Psoas muscle (tissue), 8 donors: Measurements from ENCODE around the gene PPFIBP2. TPM values are rescaled to one million over a fixed set of nuclear protein-coding genes. Genes with fewer than 3 reads are reported as not detected.

Experiments
- ATAC-seq, 4 donors: fragments of 200-7000 bp; cut with Tn5 transposase; one replicate each; pipeline ENCODE4 v1.9.1; 2020; ENCODE audit warnings: moderate library complexity in 3 of 4, mild to moderate bottlenecking in 2 of 4
- DNase-seq, 2 donors: peaks; one replicate each; pipeline ENCODE4 v3.0.0-alpha.2; 2020
- H3K27ac ChIP-seq: fragments of 200-600 bp; one replicate; pipeline ENCODE4 v1.8.0; 2022
- H3K27me3 ChIP-seq, 3 donors: fragments of 200-600 bp in 1 of 3; one replicate each; pipeline versions ENCODE4 v1.6.1 to v1.8.0; 2013 to 2022; ENCODE audit warnings: low read length in 2 of 3, mild to moderate bottlenecking in 2 of 3, moderate library complexity in 1 of 3; ENCODE audit not compliant: insufficient read depth in 3 of 3
- H3K36me3 ChIP-seq, 2 donors: fragments of 200-600 bp in 1 of 2; one replicate each; pipeline versions ENCODE4 v1.6.1 to v1.8.0; 2013 to 2022; ENCODE audit warnings: low read depth in 1 of 2, mild to moderate bottlenecking in 1 of 2, moderate library complexity in 1 of 2; ENCODE audit not compliant: insufficient read depth in 1 of 2
- H3K4me1 ChIP-seq: fragments of 200-600 bp; one replicate; pipeline ENCODE4 v1.8.0; 2022
- H3K4me3 ChIP-seq: fragments of 200-600 bp; one replicate; pipeline ENCODE4 v1.8.0; 2022; ENCODE audit warnings: mild to moderate bottlenecking
- H3K9me3 ChIP-seq: fragments of 200-600 bp; one replicate; pipeline ENCODE4 v1.8.0; 2022
- WGBS, 3 donors: extraction: QIAGEN DNeasy Blood & Tissue Kit; methylation state at CpG; one replicate each; pipeline versions ENCODE4 v1.1.6 to v1.1.7; 2013; 5-methylcytosine and 5-hydroxymethylcytosine counted together
- intact Hi-C, 2 donors: fragments of 100-400 bp; cut with DNase I; formaldehyde crosslinking; loops; one replicate each; pipeline versions ENCODE4 v1.11.0 to v1.14.2; 2022
- polyA plus RNA-seq, 3 donors: library from polyadenylated mRNA; stranded (reverse); fragments of 200-250 nt; gene quantifications; one replicate each; pipeline ENCODE4 v1.2.3, GENCODE V29; 2013
- total RNA-seq, 4 donors: library from RNA; stranded (reverse); fragmentation: NEBNext Ultra II Directional in 2 of 4; extraction: Animal tissue kit (Norgen Biotek cat#: 25700) in 2 of 4; gene quantifications; one replicate each; pipeline versions ENCODE4 v1.2.1 to v1.2.4, GENCODE V29; 2021 to 2023
- TF ChIP-seq, protein P1 (sequence below): fragments of 200-600 bp; IDR thresholded peaks from one replicate; pipeline ENCODE4 v1.8.0; 2022; ENCODE audit warnings: antibody characterized with exemption
- donor health status: healthy with polysubstance abuse.
- donor health status: DM: no; HTN: no; CAD: no; lungs with moderate emphysema.
- donor health status: Bipolar disorder and iron deficiency.
- donor health status: healthy.
- donor health status: DM: yes; HTN: yes; CAD: no.
- donor health status: DM: no; HTN: no; CAD: no.
- donor health status: DM: no; HTN: no; CAD: no.
- donor health status: DM: yes; HTN: yes; CAD: no.

Gene PPFIBP2
- total and polyA plus RNA-seq, 7 donors, result 7.4 to 54.8 (median 19.7) TPM

DNA sequence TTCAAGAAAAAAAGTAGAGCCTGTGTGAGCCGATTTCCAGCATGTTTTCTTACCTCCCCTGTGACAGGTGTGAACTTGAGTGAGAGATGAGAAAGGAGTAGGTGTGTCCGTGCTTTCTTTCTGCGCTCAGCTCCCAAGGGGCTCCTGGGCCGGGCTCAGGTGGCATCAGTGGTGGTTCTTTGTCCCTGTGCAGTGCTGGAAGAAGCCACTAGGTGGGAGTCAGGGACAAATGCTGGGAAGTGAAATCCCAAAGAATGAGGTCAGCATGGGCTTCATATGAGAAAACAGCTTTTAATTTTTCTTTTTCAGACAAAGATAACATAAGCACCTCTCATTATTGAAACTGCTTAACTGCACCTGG lies 57.8 kb downstream of the PPFIBP2 start:
- Histone ChIP-seq H3K36me3 (peaks cover 4 to 9% of the 10 kb centered on the region in 2 donors), H3K27ac (no peak overlapping the region), H3K4me1 (peaks cover 38% of the 10 kb centered on the region), H3K4me3 (no peak overlapping the region), H3K9me3 (no peaks in the 10 kb centered on the region), H3K27me3 (no peaks in the 10 kb centered on the region)
- intact Hi-C loops, result loop anchor here (2.0 to 10.0 kb wide), 3 partner anchors 41 to 413 kb away; partner anchors contain the start of gene EIF3F (in 1 of the 2)
- TF ChIP-seq, protein P1, sequence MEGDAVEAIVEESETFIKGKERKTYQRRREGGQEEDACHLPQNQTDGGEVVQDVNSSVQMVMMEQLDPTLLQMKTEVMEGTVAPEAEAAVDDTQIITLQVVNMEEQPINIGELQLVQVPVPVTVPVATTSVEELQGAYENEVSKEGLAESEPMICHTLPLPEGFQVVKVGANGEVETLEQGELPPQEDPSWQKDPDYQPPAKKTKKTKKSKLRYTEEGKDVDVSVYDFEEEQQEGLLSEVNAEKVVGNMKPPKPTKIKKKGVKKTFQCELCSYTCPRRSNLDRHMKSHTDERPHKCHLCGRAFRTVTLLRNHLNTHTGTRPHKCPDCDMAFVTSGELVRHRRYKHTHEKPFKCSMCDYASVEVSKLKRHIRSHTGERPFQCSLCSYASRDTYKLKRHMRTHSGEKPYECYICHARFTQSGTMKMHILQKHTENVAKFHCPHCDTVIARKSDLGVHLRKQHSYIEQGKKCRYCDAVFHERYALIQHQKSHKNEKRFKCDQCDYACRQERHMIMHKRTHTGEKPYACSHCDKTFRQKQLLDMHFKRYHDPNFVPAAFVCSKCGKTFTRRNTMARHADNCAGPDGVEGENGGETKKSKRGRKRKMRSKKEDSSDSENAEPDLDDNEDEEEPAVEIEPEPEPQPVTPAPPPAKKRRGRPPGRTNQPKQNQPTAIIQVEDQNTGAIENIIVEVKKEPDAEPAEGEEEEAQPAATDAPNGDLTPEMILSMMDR, result peak; percentile 98
- 2 to 11% (median 4%) methylated on average over 4 of the region's 4 CpGs for WGBS, 3 donors
- peak; percentile 67 to 82 (median 73) for ATAC-seq
- peak; percentile 49 to 76 for DNase-seq

DNA sequence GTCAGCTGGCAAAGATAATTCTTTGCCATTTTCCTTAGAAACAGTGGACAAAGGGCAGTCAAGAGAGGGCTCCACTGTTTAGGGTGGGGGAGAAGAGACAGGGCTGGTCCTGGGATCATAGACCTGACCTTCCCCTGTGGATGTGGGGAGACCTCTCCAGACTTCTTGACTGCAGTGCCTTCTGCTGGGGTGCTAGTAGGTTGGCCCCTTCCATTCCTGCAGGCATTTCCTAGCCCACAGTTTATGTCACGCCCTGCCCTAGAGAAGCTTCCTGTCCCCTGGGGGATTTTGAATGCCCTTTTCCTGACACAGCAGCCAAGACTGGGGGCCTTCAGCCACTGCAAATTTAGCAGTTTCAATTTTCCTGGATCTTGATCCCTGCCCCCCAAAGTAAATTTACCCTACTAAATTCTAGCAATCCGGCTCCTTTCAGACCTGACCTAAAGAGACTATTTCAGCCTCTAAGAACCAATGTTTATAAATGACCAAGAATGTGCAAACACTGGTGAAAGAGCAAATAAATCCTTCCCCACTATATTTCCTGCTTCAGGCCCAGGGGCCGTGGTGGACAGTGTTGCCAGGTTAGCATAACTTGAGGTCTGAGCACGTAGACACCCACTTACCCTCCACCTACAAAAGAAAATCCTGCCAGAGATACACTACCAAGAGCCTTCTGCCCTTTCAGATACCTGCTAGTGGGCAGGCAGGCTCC lies 58.4 kb downstream of the PPFIBP2 start:
- ATAC-seq (peak in 2 of 4 donors; percentile 9 to 13), DNase-seq (no peak)
- TF ChIP-seq, protein P1, result no peak
- Histone ChIP-seq H3K9me3 (no peaks in the 10 kb centered on the region), H3K4me3 (no peak overlapping the region), H3K27ac (no peak overlapping the region), H3K36me3 (peaks cover 3 to 4% of the 10 kb centered on the region in 2 donors), H3K4me1 (peaks cover 42% of the 10 kb centered on the region), H3K27me3 (no peaks in the 10 kb centered on the region)
- intact Hi-C loops, result loop anchor here (5.0 to 10.0 kb wide), 2 partner anchors 40 to 413 kb away; partner anchors contain the start of gene EIF3F (in 1 of the 2)
- 75 to 79% (median 77%) methylated on average over 4 of the region's 4 CpGs for WGBS, 3 donors

DNA sequence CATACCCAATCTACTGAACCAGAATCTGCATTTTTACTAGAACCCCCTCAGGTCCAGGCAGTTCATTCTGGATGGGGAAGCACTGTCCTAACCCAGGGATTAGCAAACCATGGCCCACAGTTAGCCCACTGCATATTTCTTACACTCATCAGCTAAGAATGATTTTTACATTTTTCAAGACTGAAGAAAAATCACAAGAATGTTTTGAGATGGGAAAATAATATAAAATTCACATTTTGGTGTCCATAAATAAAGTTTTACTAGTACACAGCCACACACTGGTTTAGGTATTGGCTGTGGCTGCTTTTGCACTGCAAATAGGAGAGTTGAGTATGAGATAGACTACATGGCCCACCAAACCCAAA lies 59.4 kb downstream of the PPFIBP2 start:
- H3K27ac ChIP-seq, result no peak overlapping the region
- intact Hi-C loops, result loop anchor here (5.0 to 10.0 kb wide), 2 partner anchors 39 to 412 kb away; partner anchors contain the start of gene EIF3F (in 1 of the 2)
- H3K4me1 ChIP-seq, result peaks cover 45% of the 10 kb centered on the region
- DNase-seq (no peak), ATAC-seq (no peak)
- no peaks in the 10 kb centered on the region for H3K27me3 ChIP-seq
- H3K9me3 ChIP-seq, result no peaks in the 10 kb centered on the region
- TF ChIP-seq, protein P1, result no peak
- no peak overlapping the region for H3K4me3 ChIP-seq
- peaks cover 0 to under 1% of the 10 kb centered on the region in 2 donors for H3K36me3 ChIP-seq

GRCh38 chr11:7573558-7574296 lies 59.9 kb downstream of the PPFIBP2 start:
- TF ChIP-seq, protein P1, result no peak
- no peaks in the 10 kb centered on the region for H3K36me3 ChIP-seq
- H3K4me3 ChIP-seq, result no peak overlapping the region
- H3K27ac ChIP-seq, result peak overlapping the region; percentile 27
- no peaks in the 10 kb centered on the region for H3K9me3 ChIP-seq
- no peaks in the 10 kb centered on the region for H3K27me3 ChIP-seq
- DNase-seq, result no peak
- WGBS, 3 donors, result 50 to 54% (median 50%) methylated on average over 9 of the region's 9 CpGs
- peaks cover 50% of the 10 kb centered on the region for H3K4me1 ChIP-seq
- no peak for ATAC-seq
- intact Hi-C loops, result loop anchor here (5.0 to 10.0 kb wide), 2 partner anchors 39 to 411 kb away; partner anchors contain the start of gene EIF3F (in 1 of the 2)
